Thoracic aorta (tissue), 2 donors: Measurements from ENCODE around the gene PER2. TPM values are rescaled to one million over a fixed set of nuclear protein-coding genes. Genes with fewer than 3 reads are reported as not detected.

Experiments used
- ATAC-seq: fragments of 150-250 bp; one replicate; pipeline ENCODE4 v1.8.0; 2017; ENCODE audit warnings: low read depth; ENCODE audit not compliant: insufficient number of reproducible peaks, low FRiP score
- DNase-seq: peaks from one replicate; pipeline ENCODE4 v3.0.0-alpha.2; 2020; ENCODE audit warnings: low spot score
- H3K27ac ChIP-seq, 2 donors: fragments of 200-600 bp; sonication (generic); 1 replicate in 1 of 2; 2 replicates in 1 of 2; pipeline ENCODE4 v1.5.1; 2016; ENCODE audit warnings: mild to moderate bottlenecking in 2 of 2, moderate library complexity in 2 of 2
- H3K27me3 ChIP-seq: fragments of 200-600 bp; sonication (generic); replicated peaks from 2 replicates; pipeline ENCODE4 v1.6.0; 2016; ENCODE audit warnings: mild to moderate bottlenecking; ENCODE audit not compliant: insufficient read depth
- H3K36me3 ChIP-seq: fragments of 200-600 bp; sonication (generic); one replicate; pipeline ENCODE4 v1.5.1; 2016
- H3K4me1 ChIP-seq, 2 donors: fragments of 200-600 bp; sonication (generic); 1 replicate in 1 of 2; 2 replicates in 1 of 2; pipeline versions ENCODE4 v1.5.1 to v1.6.0; 2016; ENCODE audit warnings: low read depth in 2 of 2, mild to moderate bottlenecking in 1 of 2; ENCODE audit not compliant: control insufficient read depth in 1 of 2
- H3K4me3 ChIP-seq: fragments of 200-600 bp; sonication (generic); 2 replicates; pipeline ENCODE4 v1.5.1; 2016; ENCODE audit warnings: mild to moderate bottlenecking
- H3K9me3 ChIP-seq: fragments of 200-600 bp; sonication (generic); 2 replicates; pipeline ENCODE4 v1.5.1; 2016
- CTCF ChIP-seq: fragments of 200-600 bp; sonication (generic); IDR thresholded peaks from one replicate; pipeline ENCODE4 v1.5.1; 2019; ENCODE audit warnings: antibody characterized with exemption
- total RNA-seq, 2 donors: library from RNA; depleted of rRNA; stranded (reverse); fragments of >200 nt; gene quantifications; one replicate each; pipeline versions ENCODE4 v1.1.0 to v1.2.3, GENCODE V29; 2016

PER2 gene
- total RNA-seq, 2 donors from 2014 or later, result 14.2 to 26.2 TPM

DNA sequence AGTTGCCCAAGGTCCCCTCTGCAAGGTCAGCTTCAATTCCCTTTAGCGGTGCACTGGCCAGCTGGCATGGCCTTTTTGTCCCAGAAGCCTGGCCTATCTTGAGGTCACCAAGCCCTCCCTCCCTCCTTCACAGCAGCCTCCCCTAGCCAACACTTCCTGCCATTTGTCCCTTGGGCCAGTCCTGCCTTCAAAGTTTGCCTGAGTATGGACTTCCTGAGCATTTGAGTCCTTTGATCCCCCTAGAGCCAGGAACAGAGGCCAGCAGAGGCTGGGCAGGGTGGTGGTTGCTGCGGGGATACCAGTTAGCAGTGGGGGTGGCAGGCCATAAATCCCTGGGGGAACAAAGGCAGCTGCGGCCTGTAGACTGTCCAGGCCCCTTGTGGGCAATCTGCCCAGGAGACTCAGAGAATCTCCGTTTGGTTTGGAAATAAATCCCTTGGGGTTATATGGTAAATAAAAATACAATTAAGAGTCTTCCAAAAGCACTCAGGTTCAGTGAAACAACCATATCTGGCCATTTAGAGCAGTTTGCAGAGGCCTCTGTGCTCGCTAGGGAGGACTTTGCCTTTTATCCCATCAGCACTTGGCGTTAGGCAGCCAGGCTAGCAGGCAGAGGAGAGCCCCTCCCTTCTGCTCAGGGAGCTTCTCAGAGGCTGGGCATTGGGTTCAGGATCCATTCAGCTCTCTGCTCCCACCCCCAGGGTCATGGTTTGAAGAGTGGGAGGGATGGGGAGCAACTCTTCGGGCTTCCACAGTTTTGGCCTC is 45.5 kb downstream of the PER2 start:
- H3K4me1 ChIP-seq, result peaks cover 6 to 30% of the 10 kb centered on the region in 2 donors
- DNase-seq (no peak), ATAC-seq (no peak)
- no peaks in the 10 kb centered on the region for H3K27me3 ChIP-seq
- no peak for TF ChIP-seq CTCF
- H3K9me3 ChIP-seq, result no peaks in the 10 kb centered on the region
- H3K27ac ChIP-seq, result peak overlapping the region; percentile 70 to 77
- no peak overlapping the region for H3K4me3 ChIP-seq
- peaks cover 12% of the 10 kb centered on the region for H3K36me3 ChIP-seq

DNA sequence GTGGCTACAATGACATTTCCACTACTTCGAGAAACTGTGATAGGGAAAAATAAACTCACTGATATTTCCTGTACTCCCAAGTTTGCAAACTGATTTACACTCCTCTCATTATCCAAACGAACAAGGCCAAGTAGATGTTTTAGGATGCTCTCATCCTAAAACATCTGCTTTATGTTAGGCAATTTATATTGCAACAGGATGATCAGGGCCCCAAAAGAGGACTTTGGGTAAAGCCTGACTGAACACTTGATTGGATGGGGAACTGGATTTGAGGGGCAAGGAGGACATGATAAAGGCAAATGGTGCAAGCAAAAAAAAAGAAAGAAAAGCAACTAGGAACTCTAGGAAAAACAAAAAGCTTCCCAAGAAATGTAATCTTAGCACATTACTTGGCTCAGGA is 46.4 kb downstream of the PER2 start:
- Histone ChIP-seq H3K4me1 (peaks cover 6 to 30% of the 10 kb centered on the region in 2 donors), H3K9me3 (no peaks in the 10 kb centered on the region), H3K4me3 (no peak overlapping the region), H3K27me3 (no peaks in the 10 kb centered on the region), H3K36me3 (peaks cover 12% of the 10 kb centered on the region), H3K27ac (peak overlapping the region in 1 of 2 donors; percentile 70)
- ATAC-seq (no peak), DNase-seq (no peak)
- TF ChIP-seq CTCF, result no peak

GRCh38 chr2:238240757-238241711 is 47.4 kb downstream of the PER2 start:
- Histone ChIP-seq H3K4me1 (peaks cover 6 to 30% of the 10 kb centered on the region in 2 donors), H3K4me3 (peak overlapping the region; percentile 78), H3K27ac (peak overlapping the region in 1 of 2 donors; percentile 14), H3K36me3 (peaks cover 5% of the 10 kb centered on the region), H3K9me3 (no peaks in the 10 kb centered on the region), H3K27me3 (no peaks in the 10 kb centered on the region)
- ATAC-seq (no peak), DNase-seq (no peak)
- TF ChIP-seq CTCF, result no peak

- Histone ChIP-seq H3K9me3 (no peaks in the 10 kb centered on the region), H3K27me3 (no peaks in the 10 kb centered on the region), H3K4me1 (peaks cover 6 to 30% of the 10 kb centered on the region in 2 donors), H3K4me3 (peak within 1 kb of the TSS; percentile 78), H3K27ac (peak within 1 kb of the TSS in 1 of 2 donors; percentile 14), H3K36me3 (peaks cover 2% of the 10 kb centered on the region)
- DNase-seq (peak; percentile 60), ATAC-seq (peak; percentile 49)
- no peak for TF ChIP-seq CTCF
These were observed 48.3 kb downstream of the PER2 start, which contains the start of gene HES6 for GRCh38 chr2:238239863-238240756. TSS of gene HES6 (minus strand) at chr2:238240038. CDS start at chr2:238239905, 133 bp downstream.
